ENCODE results near the gene LRCH4. TPM values are rescaled to one million over a fixed set of nuclear protein-coding genes. Genes with fewer than 3 reads are reported as not detected.

The LRCH4 gene
- total RNA-seq, 3 donors from 2014 or later (not counting 1 experiment from before 2014, with no cell fraction given): 282 to 296 (median 289) TPM

DNA sequence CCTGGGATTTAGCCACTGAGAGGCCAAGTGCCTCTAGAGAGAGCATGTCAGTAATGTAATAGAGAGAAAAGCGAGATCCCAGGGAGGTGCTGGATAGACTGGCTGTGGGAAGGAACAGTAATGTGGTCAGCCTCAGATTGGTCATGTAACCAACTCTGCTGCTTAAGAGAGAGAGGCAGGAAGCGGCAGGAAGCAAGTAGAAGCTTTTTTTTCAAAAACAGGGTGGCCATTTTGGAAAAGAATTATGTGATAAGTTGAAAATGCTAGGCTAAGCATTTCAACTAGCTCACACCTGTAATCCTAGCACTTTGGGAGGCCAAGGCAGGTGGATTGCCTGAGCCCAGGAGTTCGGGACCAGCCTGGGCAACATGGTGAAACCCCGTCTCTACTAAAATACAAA, 12.5 kb upstream of the LRCH4 start:
- H3K36me3 ChIP-seq (ENCODE audit: control insufficient read depth, insufficient read depth, low read length): no peaks in the 10 kb centered on the region
- 86% methylated on average over 4 of the region's 4 CpGs for WGBS (ENCODE audit: insufficient coverage)
- DNase-seq (no peak), ATAC-seq (no peak)
- Mint-ChIP-seq H3K27me3 (ENCODE audit: low read depth in 2 of 2) (no peaks in the 10 kb centered on the region), H3K36me3 (no peaks in the 10 kb centered on the region), H3K27ac (no peak overlapping the region), H3K4me3 (no peak overlapping the region), H3K9me3 (no peaks in the 10 kb centered on the region), H3K4me1 (peaks cover 0 to 7% of the 10 kb centered on the region in 2 donors)
- TF ChIP-seq, protein P1, sequence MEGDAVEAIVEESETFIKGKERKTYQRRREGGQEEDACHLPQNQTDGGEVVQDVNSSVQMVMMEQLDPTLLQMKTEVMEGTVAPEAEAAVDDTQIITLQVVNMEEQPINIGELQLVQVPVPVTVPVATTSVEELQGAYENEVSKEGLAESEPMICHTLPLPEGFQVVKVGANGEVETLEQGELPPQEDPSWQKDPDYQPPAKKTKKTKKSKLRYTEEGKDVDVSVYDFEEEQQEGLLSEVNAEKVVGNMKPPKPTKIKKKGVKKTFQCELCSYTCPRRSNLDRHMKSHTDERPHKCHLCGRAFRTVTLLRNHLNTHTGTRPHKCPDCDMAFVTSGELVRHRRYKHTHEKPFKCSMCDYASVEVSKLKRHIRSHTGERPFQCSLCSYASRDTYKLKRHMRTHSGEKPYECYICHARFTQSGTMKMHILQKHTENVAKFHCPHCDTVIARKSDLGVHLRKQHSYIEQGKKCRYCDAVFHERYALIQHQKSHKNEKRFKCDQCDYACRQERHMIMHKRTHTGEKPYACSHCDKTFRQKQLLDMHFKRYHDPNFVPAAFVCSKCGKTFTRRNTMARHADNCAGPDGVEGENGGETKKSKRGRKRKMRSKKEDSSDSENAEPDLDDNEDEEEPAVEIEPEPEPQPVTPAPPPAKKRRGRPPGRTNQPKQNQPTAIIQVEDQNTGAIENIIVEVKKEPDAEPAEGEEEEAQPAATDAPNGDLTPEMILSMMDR (IDR thresholded peaks at IDR 0.05): no peak
- H3K4me1 ChIP-seq (ENCODE audit: control insufficient read depth, insufficient read depth, low read length): peaks cover 10% of the 10 kb centered on the region
- H3K9me3 ChIP-seq (ENCODE audit: control insufficient read depth, insufficient read depth, low read length): no peaks in the 10 kb centered on the region
- intact Hi-C loops (cut with micrococcal nuclease): no loop called here
- H3K4me3 ChIP-seq (ENCODE audit: low read length): no peak overlapping the region
- H3K27ac ChIP-seq (ENCODE audit: low read length): no peak overlapping the region
- no peaks in the 10 kb centered on the region for H3K27me3 ChIP-seq (ENCODE audit: control insufficient read depth, insufficient read depth, low read length)

DNA sequence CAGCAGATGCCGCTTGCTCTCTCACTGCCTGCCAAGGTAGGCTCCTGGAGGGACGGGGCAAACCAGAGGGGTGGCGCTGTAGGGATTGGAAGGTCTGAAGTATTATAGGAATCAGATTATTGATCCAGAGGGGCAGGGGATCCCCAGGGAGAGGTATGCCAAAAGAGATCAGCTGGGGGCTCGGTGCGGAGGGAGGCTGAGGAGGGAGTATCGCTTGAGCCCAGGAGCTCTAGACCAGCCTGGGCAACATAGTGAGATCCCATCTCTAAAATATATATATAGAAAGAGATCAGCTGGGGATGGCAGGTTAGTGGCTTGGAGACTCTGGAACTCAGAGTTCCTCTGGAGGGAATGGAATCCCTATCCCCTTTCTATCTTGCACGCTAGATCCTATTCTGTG, 9.3 kb upstream of the LRCH4 start:
- Histone ChIP-seq H3K9me3 (ENCODE audit: control insufficient read depth, insufficient read depth, low read length) (no peaks in the 10 kb centered on the region), H3K4me1 (ENCODE audit: control insufficient read depth, insufficient read depth, low read length) (peaks cover 3% of the 10 kb centered on the region), H3K36me3 (ENCODE audit: control insufficient read depth, insufficient read depth, low read length) (no peaks in the 10 kb centered on the region), H3K4me3 (ENCODE audit: low read length) (no peak overlapping the region), H3K27ac (ENCODE audit: low read length) (no peak overlapping the region), H3K27me3 (ENCODE audit: control insufficient read depth, insufficient read depth, low read length) (no peaks in the 10 kb centered on the region)
- ATAC-seq (no peak), DNase-seq (no peak)
- intact Hi-C loops (cut with micrococcal nuclease): no loop called here
- Mint-ChIP-seq H3K27me3 (ENCODE audit: low read depth in 2 of 2) (peaks cover 6 to 8% of the 10 kb centered on the region in 2 donors), H3K36me3 (no peaks in the 10 kb centered on the region), H3K9me3 (no peaks in the 10 kb centered on the region), H3K4me3 (no peak overlapping the region), H3K4me1 (peaks cover 0 to 5% of the 10 kb centered on the region in 2 donors), H3K27ac (no peak overlapping the region)
- WGBS (ENCODE audit: insufficient coverage): 99% methylated on average over 4 of the region's 7 CpGs
- TF ChIP-seq, protein P1 (IDR thresholded peaks at IDR 0.05): no peak

DNA sequence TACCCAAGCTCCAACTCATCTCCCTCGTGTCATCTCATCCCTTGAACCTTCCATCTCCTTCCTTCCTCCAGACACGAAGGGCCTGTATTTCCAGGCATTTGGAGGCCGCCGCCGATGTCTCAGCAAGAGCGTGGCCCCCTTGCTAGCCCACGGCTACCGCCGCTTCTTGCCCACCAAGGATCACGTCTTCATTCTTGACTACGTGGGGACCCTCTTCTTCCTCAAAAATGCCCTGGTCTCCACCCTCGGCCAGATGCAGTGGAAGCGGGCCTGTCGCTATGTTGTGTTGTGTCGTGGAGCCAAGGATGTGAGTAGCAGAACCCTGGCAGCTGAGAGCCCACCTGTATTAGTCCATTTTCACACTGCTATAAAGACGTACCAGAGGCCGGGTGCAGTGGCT, 5.7 kb upstream of the LRCH4 start:
- H3K4me1 Mint-ChIP-seq: peaks cover 0 to 2% of the 10 kb centered on the region in 2 donors
- no peak for DNase-seq
- no peaks in the 10 kb centered on the region for H3K9me3 Mint-ChIP-seq
- H3K27me3 Mint-ChIP-seq (ENCODE audit: low read depth in 2 of 2): peaks cover 7 to 18% of the 10 kb centered on the region in 2 donors
- H3K4me3 Mint-ChIP-seq: no peak overlapping the region
- Histone ChIP-seq H3K9me3 (ENCODE audit: control insufficient read depth, insufficient read depth, low read length) (no peaks in the 10 kb centered on the region), H3K4me3 (ENCODE audit: low read length) (no peak overlapping the region), H3K36me3 (ENCODE audit: control insufficient read depth, insufficient read depth, low read length) (no peaks in the 10 kb centered on the region), H3K27me3 (ENCODE audit: control insufficient read depth, insufficient read depth, low read length) (peaks cover 3% of the 10 kb centered on the region), H3K27ac (ENCODE audit: low read length) (no peak overlapping the region), H3K4me1 (ENCODE audit: control insufficient read depth, insufficient read depth, low read length) (peaks cover 7% of the 10 kb centered on the region)
- intact Hi-C loops (cut with micrococcal nuclease): no loop called here
- 92% methylated on average over 17 of the region's 17 CpGs for WGBS (ENCODE audit: insufficient coverage)
- no peak overlapping the region for H3K27ac Mint-ChIP-seq
- ATAC-seq: no peak
- no peaks in the 10 kb centered on the region for H3K36me3 Mint-ChIP-seq
- TF ChIP-seq, protein P1 (IDR thresholded peaks at IDR 0.05): no peak

DNA sequence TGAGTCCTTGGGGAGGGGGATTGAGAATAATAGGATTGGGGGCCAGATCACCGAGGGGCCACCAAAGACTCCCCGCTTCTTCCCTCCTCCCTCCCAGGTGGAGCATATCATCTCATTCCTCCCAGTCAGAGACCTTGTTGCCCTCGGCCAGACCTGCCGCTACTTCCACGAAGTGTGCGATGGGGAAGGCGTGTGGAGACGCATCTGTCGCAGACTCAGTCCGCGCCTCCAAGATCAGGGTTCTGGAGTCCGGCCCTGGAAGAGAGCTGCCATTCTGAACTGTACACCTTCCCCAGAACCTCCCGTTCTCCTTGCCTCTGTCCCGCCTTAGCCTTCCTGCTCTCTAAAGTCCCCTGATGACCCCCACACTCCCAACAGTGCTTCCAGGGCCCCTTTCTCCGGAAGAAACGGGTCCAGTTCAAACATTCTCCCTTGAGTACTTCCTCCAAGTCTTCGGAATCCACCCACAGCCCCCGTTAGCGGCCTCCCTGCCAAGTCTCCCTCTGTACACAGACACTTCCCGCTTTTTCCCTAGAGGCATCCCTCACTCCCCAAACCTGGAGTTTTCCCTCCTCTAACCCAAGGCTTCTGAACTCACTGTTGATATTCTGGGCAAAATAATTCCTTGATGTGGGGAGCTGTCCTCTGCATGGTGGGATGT, 4.3 kb upstream of the LRCH4 start:
- H3K9me3 Mint-ChIP-seq: no peaks in the 10 kb centered on the region
- DNase-seq (no peak), ATAC-seq (no peak)
- Histone ChIP-seq H3K36me3 (ENCODE audit: control insufficient read depth, insufficient read depth, low read length) (no peaks in the 10 kb centered on the region), H3K4me3 (ENCODE audit: low read length) (no peak overlapping the region), H3K27me3 (ENCODE audit: control insufficient read depth, insufficient read depth, low read length) (peaks cover 3% of the 10 kb centered on the region), H3K27ac (ENCODE audit: low read length) (no peak overlapping the region), H3K4me1 (ENCODE audit: control insufficient read depth, insufficient read depth, low read length) (peaks cover 10% of the 10 kb centered on the region), H3K9me3 (ENCODE audit: control insufficient read depth, insufficient read depth, low read length) (no peaks in the 10 kb centered on the region)
- H3K4me3 Mint-ChIP-seq: no peak overlapping the region
- H3K36me3 Mint-ChIP-seq: no peaks in the 10 kb centered on the region
- TF ChIP-seq, protein P1 (IDR thresholded peaks at IDR 0.05): no peak
- H3K27me3 Mint-ChIP-seq (ENCODE audit: low read depth in 2 of 2): peaks cover 7 to 18% of the 10 kb centered on the region in 2 donors
- intact Hi-C loops (cut with micrococcal nuclease): no loop called here
- 54% methylated on average over 18 of the region's 20 CpGs for WGBS (ENCODE audit: insufficient coverage)
- peaks cover 4 to 13% of the 10 kb centered on the region in 2 donors for H3K4me1 Mint-ChIP-seq
- no peak overlapping the region for H3K27ac Mint-ChIP-seq
